Activated CD8-positive, alpha-beta memory T cell treated with anti-CD3 and anti-CD28 coated beads, Interleukin-2, amount 50 U/mL, for 24 hours (primary cell): Measurements from ENCODE around the gene KCNH4.
A peak's percentile ranks its signal among the peaks of the same experiment; 100 is the strongest.

Experiments
- DNase-seq: peaks from one replicate; pipeline ENCODE4 v3.0.0-alpha.2; 2020; ENCODE audit errors: extremely low read depth

KCNH4 gene

DNA sequence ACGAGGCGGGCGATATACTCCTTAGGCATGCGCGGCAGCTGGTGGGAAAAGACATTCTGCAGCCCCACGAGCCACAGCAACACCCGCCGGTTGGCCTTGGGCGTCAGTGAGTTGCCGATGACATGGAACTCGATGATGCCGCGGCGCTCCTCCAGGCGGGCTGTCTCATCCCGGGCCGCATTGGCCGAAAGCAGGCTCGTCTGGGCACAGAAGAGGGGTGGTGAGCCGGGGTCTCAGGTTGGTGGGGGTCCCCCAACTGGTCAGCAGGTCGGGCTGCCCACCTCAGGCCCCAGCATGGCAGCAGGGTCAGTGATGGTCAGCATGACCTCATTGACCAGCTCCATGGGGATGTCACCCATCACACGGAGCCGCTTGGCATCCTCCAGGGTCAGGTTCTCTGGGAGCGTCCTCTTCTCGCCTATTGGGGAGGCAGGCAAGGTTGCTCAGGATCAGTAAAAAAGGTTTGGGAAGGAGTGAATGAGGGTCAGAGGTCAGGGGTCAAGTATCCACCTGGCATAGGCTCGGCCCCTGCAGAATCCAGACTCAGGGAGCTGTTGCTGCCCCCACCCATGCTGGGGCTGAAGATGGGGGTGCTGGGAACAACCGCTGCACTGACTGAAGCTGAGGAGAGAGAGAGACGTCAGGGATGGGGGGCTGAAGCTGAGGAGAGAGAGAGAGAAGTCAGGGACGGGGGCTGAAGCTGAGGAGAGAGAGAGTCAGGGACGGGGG lies 63.4 kb downstream of the KCNH4 start:
- no peak for DNase-seq

DNA sequence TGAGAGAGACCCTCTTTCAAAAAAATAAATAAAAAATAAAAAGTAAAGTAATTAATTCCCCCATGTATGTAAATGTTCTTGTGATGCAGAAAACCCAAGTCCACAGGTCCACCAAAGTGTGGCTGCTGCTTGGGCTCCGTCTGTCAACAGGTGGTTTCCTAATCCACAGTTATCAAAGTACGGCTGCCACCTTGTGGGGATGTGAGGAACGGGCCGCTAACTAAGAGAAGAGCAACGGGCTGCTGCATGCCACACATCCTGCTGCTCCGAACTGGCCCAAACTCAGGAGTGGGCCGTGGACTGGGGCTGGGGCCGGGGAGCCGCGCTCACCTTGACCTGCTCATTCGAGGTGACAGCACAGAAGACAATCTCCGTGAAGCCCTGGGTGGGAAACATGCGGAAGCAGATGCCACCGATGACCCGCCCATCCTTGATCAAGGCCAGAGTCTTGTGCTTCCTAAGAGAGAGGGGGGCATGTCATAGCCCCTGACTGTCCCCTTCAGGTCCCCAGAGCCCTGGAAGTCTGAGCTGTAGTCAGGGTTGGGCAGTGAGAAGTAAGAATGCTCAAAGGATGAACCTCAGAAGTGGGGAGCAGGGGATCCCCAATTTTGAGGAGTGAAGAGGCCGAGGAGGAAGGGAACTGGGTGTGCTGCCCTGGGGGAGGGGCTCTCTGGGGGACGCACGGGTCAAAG lies 64.1 kb downstream of the KCNH4 start:
- DNase-seq = peak; percentile 63

DNA sequence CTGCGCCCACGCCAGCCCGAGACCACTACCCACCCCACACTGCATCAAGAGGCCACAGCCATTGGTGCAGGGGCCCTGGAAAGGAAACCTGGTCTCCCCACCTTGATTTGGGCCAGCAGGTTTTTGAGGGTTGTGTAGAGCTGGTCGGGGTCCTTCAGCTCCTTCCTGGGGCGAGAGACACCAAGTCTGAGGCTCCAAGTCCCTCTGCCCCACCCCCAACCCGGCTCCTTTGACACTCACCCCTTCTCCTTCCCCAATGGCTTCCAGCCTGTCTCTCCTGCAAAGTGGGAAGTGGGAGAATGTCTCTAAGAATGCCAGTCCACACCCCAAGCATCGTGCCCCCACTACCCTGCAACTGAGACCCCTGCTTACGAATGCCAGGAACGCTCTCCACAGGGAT lies 66.8 kb downstream of the KCNH4 start:
- no peak for DNase-seq

DNA sequence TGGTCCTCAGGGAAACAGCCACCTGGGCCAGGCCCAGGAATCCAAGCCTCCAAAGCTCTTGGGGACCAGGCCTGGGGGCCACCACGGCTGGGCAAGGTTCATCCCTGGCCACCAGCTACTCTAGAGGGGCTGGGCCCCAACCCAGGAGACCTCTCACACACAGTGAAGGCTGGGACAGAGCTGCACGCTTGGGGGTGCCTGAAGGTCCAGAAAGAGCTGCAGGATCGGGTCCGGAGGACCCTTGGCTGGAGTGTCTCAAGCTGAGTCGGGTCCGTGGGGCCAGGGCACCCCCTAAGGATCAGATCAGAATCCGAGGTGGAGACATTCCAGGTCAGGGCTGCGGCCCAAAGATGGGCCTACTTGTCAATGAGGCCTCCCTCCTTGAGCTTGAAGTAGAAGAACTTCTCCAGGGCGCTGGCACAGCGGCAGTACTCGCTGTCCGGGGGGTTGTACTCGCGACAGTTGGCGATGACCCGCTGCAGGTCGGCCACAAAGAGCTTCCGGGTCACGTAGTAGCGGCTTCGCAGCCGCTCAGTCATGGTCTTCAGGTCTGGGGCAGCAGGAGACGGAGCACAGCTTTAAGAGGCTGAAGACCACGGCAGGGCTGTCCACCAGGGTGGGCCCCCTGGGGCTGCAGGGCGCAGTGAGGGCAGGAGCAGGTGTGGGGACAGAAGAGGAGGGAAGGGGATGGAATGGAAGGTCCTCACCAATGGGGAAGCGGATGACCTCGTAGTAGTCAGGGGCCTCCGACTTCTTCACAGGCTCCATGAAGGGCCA lies 67.5 kb downstream of the KCNH4 start:
- no peak for DNase-seq

DNA sequence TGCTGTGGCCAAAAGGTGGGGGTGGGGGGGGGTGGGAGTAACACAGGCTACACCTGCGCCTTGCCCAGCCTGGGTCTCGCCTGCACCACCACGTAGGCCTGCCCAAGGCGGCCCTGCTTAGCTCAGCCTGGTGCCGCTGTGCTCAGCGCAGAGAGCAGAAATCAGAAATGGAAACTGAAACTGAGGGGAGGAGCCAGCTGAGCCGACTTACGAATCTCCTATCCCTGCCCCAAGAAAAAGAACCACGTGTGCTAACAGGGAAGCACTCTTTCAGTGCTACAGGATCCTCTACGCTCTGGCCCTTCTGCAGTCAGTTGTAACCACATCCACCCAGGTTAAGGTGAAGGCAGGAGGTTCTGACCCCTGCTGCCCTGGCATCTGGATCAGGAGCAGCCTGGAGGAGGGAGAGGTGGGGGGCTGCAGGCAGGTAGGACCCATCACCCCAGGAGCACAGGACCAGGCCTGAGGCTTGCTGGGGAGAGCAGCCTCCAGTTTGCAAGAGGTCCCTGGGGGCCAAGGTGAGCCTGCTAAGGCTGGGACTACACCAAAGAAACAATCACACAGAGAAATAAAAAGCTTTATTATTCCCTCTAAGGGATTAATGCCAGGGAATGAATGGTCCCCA lies 68.3 kb downstream of the KCNH4 start, which contains the start of gene DHX58:
TSS of gene DHX58 (minus strand) at position 163 of the 625 bp plus-strand sequence. CDS start 822 bp downstream, outside the sequence.
- peak; percentile 56 for DNase-seq

DNA sequence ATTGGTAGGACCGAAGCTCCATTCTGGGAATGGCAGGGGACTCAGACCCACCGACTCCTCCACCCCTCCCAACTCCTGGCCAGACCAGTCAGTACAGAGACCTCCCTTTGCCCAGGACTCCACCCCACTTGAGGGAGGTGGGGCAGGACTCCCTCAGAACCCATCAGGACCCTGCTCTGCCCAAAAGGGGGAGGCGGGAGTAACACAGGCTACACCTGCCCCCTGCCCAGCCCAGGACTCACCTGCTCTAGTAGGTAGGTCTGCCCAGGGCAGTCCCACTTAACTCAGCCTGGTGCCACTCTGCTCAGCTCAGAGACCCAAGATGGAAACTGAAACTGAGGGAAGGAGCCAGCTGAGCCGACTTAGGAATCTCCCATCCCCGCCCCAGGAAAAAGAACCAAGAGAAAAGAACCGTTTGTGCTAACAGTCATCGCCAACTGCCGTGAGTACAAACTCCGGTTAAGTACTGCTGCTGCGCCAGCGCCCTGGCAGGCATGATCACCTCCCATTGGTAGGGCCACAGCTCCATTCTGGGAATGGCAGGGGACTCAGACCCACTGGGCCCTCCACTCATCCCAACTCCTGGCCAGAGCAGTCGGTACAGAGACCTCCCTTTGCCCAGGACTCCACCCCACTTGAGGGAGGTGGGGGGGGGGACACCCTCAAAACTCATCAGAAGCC lies 68.9 kb downstream of the KCNH4 start:
- DNase-seq = no peak

DNA sequence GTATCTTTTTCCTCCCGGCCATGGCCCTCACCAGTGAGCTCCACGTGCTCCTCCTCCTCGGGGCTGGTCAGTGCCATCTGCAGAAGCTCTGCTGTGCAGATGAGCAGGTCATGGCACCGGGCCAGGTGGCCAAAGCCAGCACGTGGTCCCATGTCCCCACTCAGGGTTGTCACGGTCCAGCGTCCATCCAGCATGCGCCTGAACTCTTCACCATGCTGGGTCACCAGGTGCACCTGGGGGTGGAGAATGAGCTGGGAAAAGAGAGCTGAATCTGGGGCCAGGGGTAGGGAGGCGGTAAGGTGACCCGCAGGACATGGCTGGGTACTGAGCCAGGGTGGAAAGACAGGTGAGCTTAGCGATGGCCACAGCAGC lies 69.7 kb downstream of the KCNH4 start:
- DNase-seq = no peak

DNA sequence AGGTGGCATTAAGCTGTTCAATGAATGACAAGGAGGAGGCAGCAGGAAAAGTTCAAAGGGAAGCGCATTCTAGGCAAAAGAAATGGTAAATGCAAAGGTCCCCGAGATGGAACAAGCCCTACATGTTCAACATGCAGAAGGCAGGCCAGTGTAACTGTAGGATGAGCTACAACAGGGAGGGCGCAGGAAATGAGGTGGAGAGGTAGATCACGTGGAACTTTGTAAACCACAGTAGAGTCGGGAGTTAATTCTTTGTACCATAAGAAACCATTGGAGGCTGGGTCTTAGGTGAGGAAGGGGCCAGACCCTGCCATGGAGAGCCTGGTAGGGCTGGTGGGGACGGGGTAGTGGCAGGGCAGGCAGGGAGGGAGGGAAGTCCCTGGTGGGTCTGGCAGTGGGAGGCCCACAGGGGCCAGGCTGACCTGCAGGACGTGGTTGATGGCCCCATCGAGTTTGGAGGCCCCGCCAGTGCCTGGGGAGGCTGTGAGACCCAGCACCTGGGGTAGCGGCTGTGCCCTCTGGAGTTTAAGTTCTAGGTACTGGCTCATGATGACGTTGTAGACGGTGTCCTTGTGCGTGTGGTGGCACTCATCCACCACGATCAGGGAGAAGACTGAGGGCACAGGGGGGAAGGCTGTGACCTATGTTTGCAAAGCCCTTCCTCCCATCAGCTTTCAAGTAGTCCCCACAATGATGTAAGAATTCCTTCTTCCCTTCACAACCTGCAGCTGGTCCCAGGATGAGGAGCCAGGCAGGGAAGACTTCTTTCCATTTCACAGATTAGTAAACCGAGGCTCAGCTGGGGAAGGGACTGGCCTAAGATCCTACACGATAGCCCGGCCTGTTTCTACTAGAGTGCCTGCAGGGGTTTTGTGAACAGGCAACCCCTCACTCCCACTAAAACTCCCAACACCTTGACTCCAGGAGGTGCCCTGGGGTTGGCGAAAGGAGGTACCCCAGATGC lies 70.4 kb downstream of the KCNH4 start:
- DNase-seq = no peak

DNA sequence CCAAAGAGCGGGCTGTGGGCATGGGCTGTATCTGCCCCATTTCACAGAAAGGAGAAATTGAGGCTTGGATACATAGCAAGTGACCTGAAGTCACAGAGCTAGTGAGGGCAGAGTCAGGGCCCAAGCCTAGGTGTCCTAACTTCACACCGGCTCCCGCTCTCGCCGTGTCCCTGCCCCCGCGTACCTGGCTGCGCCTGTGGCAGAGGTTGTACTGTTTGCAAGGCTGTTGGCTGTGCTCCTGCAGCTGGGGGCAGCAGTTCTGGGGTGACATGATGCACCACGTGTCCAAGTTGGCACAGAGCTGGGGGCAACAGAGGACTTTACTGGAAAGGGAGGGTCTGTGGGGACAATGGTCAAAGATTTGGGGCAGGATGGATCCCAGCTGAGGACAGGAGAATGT lies 71.9 kb downstream of the KCNH4 start:
- DNase-seq = no peak

DNA sequence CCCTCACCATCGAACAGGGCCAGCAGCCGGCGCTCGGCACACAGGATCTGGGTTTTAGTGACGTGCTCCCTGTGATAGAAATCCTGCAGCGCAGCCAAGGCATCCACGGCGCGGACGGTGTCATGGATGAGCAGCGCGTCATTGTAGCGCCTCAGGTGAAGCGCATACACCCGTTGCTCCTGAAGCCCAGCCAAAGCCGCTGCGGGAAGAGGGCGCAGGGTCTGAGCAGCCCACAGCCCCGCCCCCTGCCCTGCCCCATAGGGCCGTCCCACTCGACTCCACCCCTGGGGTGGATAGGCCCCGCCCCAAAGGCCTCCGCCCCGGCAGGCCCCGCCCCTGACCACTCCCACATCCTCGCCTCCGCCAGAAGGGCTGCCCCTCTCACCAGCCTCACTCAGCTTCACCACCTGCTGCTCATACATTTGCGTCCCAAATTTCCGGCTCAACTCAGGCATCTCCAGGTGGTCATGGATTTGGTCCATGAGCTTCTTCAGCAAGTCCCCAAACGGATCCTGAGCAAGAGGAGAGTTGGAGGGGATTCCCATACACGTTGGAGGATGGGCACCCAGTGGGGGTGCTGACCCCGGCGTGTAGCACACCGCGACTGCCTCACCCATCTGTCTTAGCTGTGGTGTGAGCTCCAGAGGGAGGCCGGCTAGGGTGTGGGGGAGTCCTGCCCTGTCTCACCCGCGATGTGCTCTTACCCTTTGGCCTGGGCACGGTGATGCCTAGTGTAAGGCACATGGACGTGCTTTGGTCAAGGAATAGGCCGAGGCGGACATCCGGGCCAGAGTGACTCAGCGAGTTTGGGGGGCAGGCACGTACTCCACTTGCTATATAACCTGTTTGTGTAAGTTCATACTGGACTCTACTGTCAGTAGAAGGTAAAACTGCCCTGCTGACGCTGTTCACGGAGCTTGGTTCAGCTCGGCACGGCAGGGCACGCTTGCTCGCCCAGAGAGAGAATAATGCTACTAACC lies 73.1 kb downstream of the KCNH4 start:
- DNase-seq = peak; percentile 76

DNA sequence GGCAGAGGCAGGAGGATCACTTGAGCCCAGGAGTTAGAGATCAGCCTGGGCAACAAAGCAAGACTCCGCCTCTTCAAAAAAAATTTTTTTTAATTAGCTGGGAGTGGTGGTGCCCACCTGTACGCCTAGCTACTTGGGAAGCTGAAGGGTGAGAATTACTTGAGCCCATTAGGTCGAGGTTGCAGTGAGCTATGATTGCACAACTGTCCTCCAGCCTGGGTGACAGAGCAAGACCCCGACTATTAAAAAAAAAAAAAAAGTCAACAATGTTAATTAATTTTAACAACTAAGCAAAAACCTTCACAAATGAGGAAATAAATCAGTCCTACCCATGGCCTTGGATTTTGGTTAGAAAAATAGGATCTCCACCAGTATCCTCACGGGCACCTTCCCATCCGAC lies 73.8 kb downstream of the KCNH4 start:
- no peak for DNase-seq
